ENCODE data around the gene SPATS2. TPM values are rescaled to one million over a fixed set of nuclear protein-coding genes. Genes with fewer than 3 reads are reported as not detected.

The SPATS2 gene
- total RNA-seq, 2 experiments from 2014 or later: 9.2 to 10.8 TPM

DNA sequence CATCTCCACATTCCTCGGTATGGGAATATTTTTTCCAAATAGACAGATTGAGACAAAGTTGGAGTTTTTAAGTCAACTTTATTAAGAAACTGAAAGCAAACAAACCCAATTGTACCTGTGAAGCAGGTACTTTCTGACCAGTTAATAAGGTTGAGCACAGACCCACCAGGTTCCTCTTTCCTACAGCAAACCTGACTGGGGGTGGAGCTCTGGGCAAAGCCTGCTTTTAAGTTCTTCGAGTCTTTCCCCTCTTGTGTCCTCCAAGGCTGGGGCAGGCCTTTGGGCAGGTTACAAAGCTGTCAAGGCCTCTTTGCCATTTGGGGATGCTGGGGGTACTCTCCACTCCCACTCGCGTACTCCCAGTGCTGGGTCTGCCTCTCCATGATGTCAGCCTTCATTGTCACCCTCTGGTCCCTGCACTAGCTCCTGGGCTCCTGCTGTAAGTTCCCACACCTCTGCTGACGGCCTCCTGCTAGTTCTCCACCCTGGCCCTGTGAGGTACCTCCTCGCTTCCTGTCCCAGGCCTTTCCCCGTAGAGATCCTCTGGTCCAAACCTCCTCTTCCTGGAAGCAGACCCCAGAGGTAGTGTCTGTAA lies 174.7 kb downstream of the SPATS2 start:
- Mint-ChIP-seq H3K27ac (no peak overlapping the region), H3K27me3 (peaks cover 11% of the 10 kb centered on the region), H3K4me3 (no peak overlapping the region), H3K4me1 (ENCODE audit: low read depth) (peaks cover 19% of the 10 kb centered on the region), H3K9me3 (no peaks in the 10 kb centered on the region), H3K36me3 (ENCODE audit: low read depth) (no peaks in the 10 kb centered on the region)
- DNase-seq: no peak
- ChIA-PET CTCF (interaction anchor here (1.6 kb wide), 1 partner anchor 184 kb away, joined by 4 read pairs; no protein-coding TSS in a partner anchor), POLR2A (interaction anchor here (1.2 to 1.3 kb wide), 2 partner anchors 10 kb away, joined by 3 to 4 read pairs; no protein-coding TSS in a partner anchor)
- ATAC-seq: no peak
- TF ChIP-seq, protein P1, sequence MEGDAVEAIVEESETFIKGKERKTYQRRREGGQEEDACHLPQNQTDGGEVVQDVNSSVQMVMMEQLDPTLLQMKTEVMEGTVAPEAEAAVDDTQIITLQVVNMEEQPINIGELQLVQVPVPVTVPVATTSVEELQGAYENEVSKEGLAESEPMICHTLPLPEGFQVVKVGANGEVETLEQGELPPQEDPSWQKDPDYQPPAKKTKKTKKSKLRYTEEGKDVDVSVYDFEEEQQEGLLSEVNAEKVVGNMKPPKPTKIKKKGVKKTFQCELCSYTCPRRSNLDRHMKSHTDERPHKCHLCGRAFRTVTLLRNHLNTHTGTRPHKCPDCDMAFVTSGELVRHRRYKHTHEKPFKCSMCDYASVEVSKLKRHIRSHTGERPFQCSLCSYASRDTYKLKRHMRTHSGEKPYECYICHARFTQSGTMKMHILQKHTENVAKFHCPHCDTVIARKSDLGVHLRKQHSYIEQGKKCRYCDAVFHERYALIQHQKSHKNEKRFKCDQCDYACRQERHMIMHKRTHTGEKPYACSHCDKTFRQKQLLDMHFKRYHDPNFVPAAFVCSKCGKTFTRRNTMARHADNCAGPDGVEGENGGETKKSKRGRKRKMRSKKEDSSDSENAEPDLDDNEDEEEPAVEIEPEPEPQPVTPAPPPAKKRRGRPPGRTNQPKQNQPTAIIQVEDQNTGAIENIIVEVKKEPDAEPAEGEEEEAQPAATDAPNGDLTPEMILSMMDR (IDR thresholded peaks at IDR 0.05): no peak
- intact Hi-C loops (cut with micrococcal nuclease): no loop called here

DNA sequence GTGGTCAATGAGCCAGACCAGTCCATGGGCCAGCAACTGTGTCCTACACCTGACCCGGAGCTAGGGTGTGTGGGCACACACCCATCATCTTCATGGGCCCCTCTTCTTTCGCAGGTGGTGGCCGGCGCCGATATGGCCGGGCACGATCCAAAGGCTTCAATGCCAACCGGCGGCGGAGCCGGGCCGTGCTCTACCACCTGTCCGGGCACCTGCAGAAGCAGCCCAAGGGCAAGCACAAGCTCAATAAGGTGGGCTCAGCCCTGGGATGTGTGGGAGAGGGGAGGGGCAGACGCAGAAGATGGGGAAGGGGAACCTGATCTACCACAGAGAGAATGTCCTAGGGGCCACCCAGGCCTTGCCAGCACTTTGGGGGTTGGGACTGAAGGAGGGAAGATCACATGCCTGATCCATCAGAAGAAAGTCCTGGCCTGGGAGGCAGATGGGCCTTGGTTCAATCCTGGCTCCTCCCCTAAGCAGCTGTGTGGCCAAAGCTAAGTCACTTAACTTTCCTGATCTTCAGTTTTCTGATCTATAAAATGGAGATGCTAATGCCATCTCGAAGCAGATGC lies 175.4 kb downstream of the SPATS2 start:
- TF ChIP-seq, protein P1 (IDR thresholded peaks at IDR 0.05): no peak
- CTCF ChIA-PET: interaction anchor here (0.7 to 1.6 kb wide), 2 partner anchors 184 to 195 kb away, joined by 3 to 4 read pairs; no protein-coding TSS in a partner anchor
- no peak for ATAC-seq

DNA sequence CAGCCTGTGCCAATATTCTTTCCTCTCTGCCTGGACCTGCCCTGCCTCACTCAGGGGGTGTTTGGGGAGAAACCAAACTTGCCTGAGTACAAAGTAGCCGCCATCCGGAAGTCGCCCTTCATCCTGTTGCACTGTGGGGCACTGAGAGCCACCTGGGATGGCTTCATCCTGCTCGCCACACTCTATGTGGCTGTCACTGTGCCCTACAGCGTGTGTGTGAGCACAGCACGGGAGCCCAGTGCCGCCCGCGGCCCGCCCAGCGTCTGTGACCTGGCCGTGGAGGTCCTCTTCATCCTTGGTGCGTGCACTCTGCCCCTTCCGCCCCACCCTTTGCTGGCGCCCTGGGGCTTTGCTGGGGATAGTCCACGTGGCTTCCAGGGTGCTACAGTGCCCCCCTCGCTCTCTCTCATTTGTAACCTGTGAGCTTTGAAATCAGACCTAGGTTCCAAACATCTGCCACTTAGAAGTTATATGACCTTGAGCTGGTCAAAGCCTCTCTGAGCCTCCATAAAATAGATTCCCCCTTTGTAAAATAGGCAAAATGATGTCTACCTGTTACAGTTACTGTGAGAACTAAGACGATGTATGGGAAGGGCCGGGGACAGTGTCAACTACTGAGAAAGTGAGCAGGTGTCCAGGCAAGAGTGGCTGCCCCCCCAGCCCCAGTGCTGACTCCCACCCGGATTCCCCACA lies 176.1 kb downstream of the SPATS2 start:
- DNase-seq: no peak
- H3K27me3 Mint-ChIP-seq: peaks cover 6% of the 10 kb centered on the region
- ChIA-PET CTCF (interaction anchor here (0.7 to 1.6 kb wide), 2 partner anchors 185 to 196 kb away, joined by 3 to 4 read pairs; no protein-coding TSS in a partner anchor), POLR2A (interaction anchor here (0.8 to 1.2 kb wide), 2 partner anchors 11 to 37 kb away, joined by 3 read pairs; no protein-coding TSS in a partner anchor)
- H3K27ac Mint-ChIP-seq: peak overlapping the region; percentile 5
- TF ChIP-seq, protein P1 (IDR thresholded peaks at IDR 0.05): no peak
- H3K36me3 Mint-ChIP-seq (ENCODE audit: low read depth): no peaks in the 10 kb centered on the region
- H3K4me1 Mint-ChIP-seq (ENCODE audit: low read depth): peaks cover 28% of the 10 kb centered on the region
- ATAC-seq: no peak
- H3K4me3 Mint-ChIP-seq: no peak overlapping the region
- intact Hi-C loops (cut with micrococcal nuclease): no loop called here
- no peaks in the 10 kb centered on the region for H3K9me3 Mint-ChIP-seq

More for the DNA sequence above, 175.4 kb downstream of the SPATS2 start:
- Mint-ChIP-seq H3K9me3 (no peaks in the 10 kb centered on the region), H3K4me3 (no peak overlapping the region), H3K27ac (no peak overlapping the region), H3K27me3 (peaks cover 8% of the 10 kb centered on the region), H3K36me3 (ENCODE audit: low read depth) (no peaks in the 10 kb centered on the region), H3K4me1 (ENCODE audit: low read depth) (peaks cover 23% of the 10 kb centered on the region)
- POLR2A ChIA-PET: interaction anchor here (0.8 to 1.3 kb wide), 3 partner anchors 9 to 38 kb away, joined by 3 to 4 read pairs (median 3); no protein-coding TSS in a partner anchor
- no peak for DNase-seq
- intact Hi-C loops (cut with micrococcal nuclease): no loop called here

DNA sequence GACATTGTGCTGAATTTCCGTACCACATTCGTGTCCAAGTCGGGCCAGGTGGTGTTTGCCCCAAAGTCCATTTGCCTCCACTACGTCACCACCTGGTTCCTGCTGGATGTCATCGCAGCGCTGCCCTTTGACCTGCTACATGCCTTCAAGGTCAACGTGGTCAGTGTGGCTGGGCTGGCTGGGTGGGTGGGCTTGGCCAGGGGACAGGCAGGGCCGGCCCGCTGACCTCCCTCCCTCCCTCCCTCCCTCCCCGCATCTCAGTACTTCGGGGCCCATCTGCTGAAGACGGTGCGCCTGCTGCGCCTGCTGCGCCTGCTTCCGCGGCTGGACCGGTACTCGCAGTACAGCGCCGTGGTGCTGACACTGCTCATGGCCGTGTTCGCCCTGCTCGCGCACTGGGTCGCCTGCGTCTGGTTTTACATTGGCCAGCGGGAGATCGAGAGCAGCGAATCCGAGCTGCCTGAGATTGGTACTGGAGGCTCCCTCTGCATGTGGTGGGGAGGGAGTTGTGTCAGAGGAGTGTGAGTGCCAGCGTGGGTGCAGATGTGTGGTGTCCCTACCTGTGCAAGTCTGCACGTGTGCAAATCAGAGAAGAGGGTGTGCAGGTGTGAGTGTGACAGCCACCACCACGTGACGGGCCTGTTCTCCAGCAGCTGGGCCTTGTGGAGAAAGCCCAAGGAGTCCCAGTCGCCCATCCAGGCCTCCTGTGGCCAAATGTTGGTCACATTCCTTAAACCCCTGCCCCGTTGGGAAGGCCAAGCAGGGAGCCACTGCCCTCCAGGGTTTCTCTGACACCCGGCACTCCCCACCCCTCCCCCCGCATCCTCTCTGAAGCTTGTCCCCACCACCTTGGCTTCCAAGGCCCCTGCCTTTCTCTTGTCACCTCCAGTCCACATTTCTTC lies 176.9 kb downstream of the SPATS2 start:
- Mint-ChIP-seq H3K27ac (no peak overlapping the region), H3K36me3 (ENCODE audit: low read depth) (no peaks in the 10 kb centered on the region)

More for the DNA sequence above, 176.9 kb downstream of the SPATS2 start:
- TF ChIP-seq, protein P1 (IDR thresholded peaks at IDR 0.05): no peak
- DNase-seq: no peak
- H3K27me3 Mint-ChIP-seq: peaks cover 6% of the 10 kb centered on the region
- peaks cover 33% of the 10 kb centered on the region for H3K4me1 Mint-ChIP-seq (ENCODE audit: low read depth)
- no peak overlapping the region for H3K4me3 Mint-ChIP-seq
- H3K9me3 Mint-ChIP-seq: no peaks in the 10 kb centered on the region
- CTCF ChIA-PET: interaction anchor here (1.2 kb wide), 2 partner anchors 10 to 185 kb away, joined by 3 read pairs; no protein-coding TSS in a partner anchor
- POLR2A ChIA-PET: interaction anchor here (1.0 kb wide), 1 partner anchor 17 kb away, joined by 4 read pairs; no protein-coding TSS in a partner anchor
- intact Hi-C loops (cut with micrococcal nuclease): no loop called here
- ATAC-seq: no peak
